ENCODE measurements around the gene SLC22A23. TPM values are rescaled to one million over a fixed set of nuclear protein-coding genes. Genes with fewer than 3 reads are reported as not detected.
"Not testable (repeated sequence)": the region's sequence is repeated elsewhere in the genome, so short reads cannot be mapped to it uniquely, and the experiment has no call there.

SLC22A23 gene
- total and polyA plus RNA-seq, 2 of the 4 experiments (the other 2 are of a cell fraction) = 0.72 to 1.6 TPM

DNA sequence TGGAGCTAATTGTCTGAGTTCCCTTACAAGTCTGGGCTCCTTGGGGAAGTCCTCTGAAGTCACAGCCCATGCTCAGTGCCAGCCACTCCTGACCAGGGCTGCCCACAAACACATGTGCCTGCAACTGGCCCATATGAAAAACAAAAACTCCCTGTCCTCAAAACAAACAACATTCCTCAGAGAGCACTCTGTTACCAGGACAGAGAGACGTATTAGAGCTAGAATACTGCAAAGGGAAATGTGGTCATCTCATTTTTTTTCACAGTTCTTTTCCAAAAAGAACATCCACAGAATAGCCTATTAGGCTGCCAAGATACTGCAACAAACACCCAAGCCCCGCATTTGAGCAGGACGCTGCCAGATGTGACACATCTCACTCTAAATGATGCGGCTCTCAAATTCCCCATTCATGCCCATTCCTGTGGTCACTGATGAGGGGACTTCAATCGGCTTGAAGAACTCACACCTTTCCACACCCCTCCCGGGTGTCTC is 71.1 kb downstream of the SLC22A23 start:
- Histone ChIP-seq H3K9me1 (ENCODE audit: insufficient read depth, low read length) (0 out of 2 replicates have a peak, but pooled peaks cover 4% of the 10 kb centered on the region), H3K4me3 (ENCODE audit: insufficient read depth, low read depth, low read length) (no peak overlapping the region), H3K4ac (ENCODE audit: low read depth, low read length) (no peak overlapping the region), H2AFZ (replicated peaks; ENCODE audit: low read length, poor library complexity) (no peak overlapping the region), H2BK5ac (ENCODE audit: low read depth, low read length, poor library complexity, severe bottlenecking) (no peak overlapping the region), H3K14ac (replicated peaks; ENCODE audit: low read depth, low read length) (no peak overlapping the region), H3K79me1 (ENCODE audit: low read depth in 1 of 2, low read length in 2 of 2) (no peaks in the 10 kb centered on the region), H2AK5ac (ENCODE audit: low read depth, low read length) (no peak overlapping the region), H2BK20ac (ENCODE audit: low read depth, low read length) (no peak overlapping the region), H4K8ac (ENCODE audit: low read depth in 2 of 2, low read length in 2 of 2) (no peak overlapping the region), H4K5ac (ENCODE audit: low read depth, low read length) (no peak overlapping the region), H2BK15ac (ENCODE audit: low read depth, low read length) (no peak overlapping the region), H3K23ac (ENCODE audit: low read depth, low read length) (no peak overlapping the region), H3K9ac (ENCODE audit: low read depth, low read length) (no peak overlapping the region), H3K27me3 (ENCODE audit: control insufficient read depth, insufficient read depth, low read length) (peaks cover 34% of the 10 kb centered on the region), H3K4me1 (ENCODE audit: control insufficient read depth, insufficient read depth, low read length) (0 out of 2 replicates have a peak, but pooled peaks cover 2% of the 10 kb centered on the region), H4K20me1 (ENCODE audit: insufficient read depth, low read length) (no peaks in the 10 kb centered on the region), H3K9me3 (ENCODE audit: control insufficient read depth, insufficient read depth, low read length) (0 out of 2 replicates have a peak, but pooled peaks cover 2% of the 10 kb centered on the region), H3K27ac (ENCODE audit: insufficient read depth, low read length) (no peak overlapping the region), H2BK120ac (ENCODE audit: low read depth, low read length) (no peak overlapping the region), H3K56ac (ENCODE audit: extremely low read depth, insufficient read depth, low read length) (no peak overlapping the region), H3K18ac (ENCODE audit: low read depth, low read length) (no peak overlapping the region), H3K36me3 (ENCODE audit: control insufficient read depth, insufficient read depth, low read length) (no peaks in the 10 kb centered on the region), H4K91ac (ENCODE audit: insufficient read depth, low read depth, low read length) (no peak overlapping the region), H2AK9ac (replicated peaks; ENCODE audit: low read depth, low read length, poor library complexity) (no peak overlapping the region), H3K4me2 (ENCODE audit: low read depth, low read length) (no peak overlapping the region)
- TF ChIP-seq CTCF (conservative IDR thresholded peaks at IDR 0.05; ENCODE audit: low read depth, low read length) = no peak
- no peak for TF ChIP-seq MAFK (IDR thresholded peaks at IDR 0.05; ENCODE audit: low read depth, low read length)
- no peak for TF ChIP-seq FOS (IDR thresholded peaks at IDR 0.05; ENCODE audit: low read depth, low read length)
- no peak for TF ChIP-seq RCOR1 (IDR thresholded peaks at IDR 0.05; ENCODE audit: insufficient replicate concordance, low read length)
- TF ChIP-seq RAD21 (IDR thresholded peaks at IDR 0.05; ENCODE audit: low read length) = no peak
- no peak for TF ChIP-seq MXI1 (IDR thresholded peaks at IDR 0.05; ENCODE audit: borderline replicate concordance, low read depth, low read length)
- TF ChIP-seq RFX5 (IDR thresholded peaks at IDR 0.05; ENCODE audit: low read depth, low read length) = no peak
- TF ChIP-seq CEBPB (IDR thresholded peaks at IDR 0.05; ENCODE audit: low read depth, low read length) = no peak
- no CpG with 5 or more reads among the region's 6 CpGs for WGBS, 2 experiments (ENCODE audit: extremely low coverage in 2 of 2, insufficient read length in 1 of 2)
- in situ Hi-C loops (cut with MboI; ENCODE audit: low sequenced_read_pairs) (no loop called here), intact Hi-C loops (cut with micrococcal nuclease) (no loop called here), dilution Hi-C loops (cut with HindIII; ENCODE audit: low sequenced_read_pairs, unreplicated experiment) (no loop called here)
- ATAC-seq (ENCODE audit: low read depth) (no peak), DNase-seq (no peak)
- POLR2A ChIA-PET (ENCODE audit: unreplicated experiment) = no interaction called here
- BruUV-seq (replicated peaks) = no TSS peak
- CTCF ChIA-PET = no interaction called here

- WGBS, 2 experiments (ENCODE audit: extremely low coverage in 2 of 2, insufficient read length in 1 of 2) = 80% methylated on average over 1 of the region's 4 CpGs; no CpG with 5 or more reads in 1 of the 2 experiments
- H4K5ac ChIP-seq (ENCODE audit: low read depth, low read length); CTCF ChIA-PET; H3K27ac ChIP-seq (ENCODE audit: insufficient read depth, low read length); H3K23ac ChIP-seq (ENCODE audit: low read depth, low read length); H2BK20ac ChIP-seq (ENCODE audit: low read depth, low read length); H4K20me1 ChIP-seq (ENCODE audit: insufficient read depth, low read length); H2BK15ac ChIP-seq (ENCODE audit: low read depth, low read length); in situ Hi-C loops (cut with MboI; ENCODE audit: low sequenced_read_pairs); H3K4me3 ChIP-seq (ENCODE audit: insufficient read depth, low read depth, low read length); H3K56ac ChIP-seq (ENCODE audit: extremely low read depth, insufficient read depth, low read length); H2AFZ ChIP-seq (replicated peaks; ENCODE audit: low read length, poor library complexity); POLR2A ChIA-PET (ENCODE audit: unreplicated experiment); H2AK9ac ChIP-seq (replicated peaks; ENCODE audit: low read depth, low read length, poor library complexity); ATAC-seq (ENCODE audit: low read depth); BruUV-seq (replicated peaks); H3K9ac ChIP-seq (ENCODE audit: low read depth, low read length); H3K9me3 ChIP-seq (ENCODE audit: control insufficient read depth, insufficient read depth, low read length); H3K36me3 ChIP-seq (ENCODE audit: control insufficient read depth, insufficient read depth, low read length); H3K14ac ChIP-seq (replicated peaks; ENCODE audit: low read depth, low read length); H2BK5ac ChIP-seq (ENCODE audit: low read depth, low read length, poor library complexity, severe bottlenecking); H3K4me1 ChIP-seq (ENCODE audit: control insufficient read depth, insufficient read depth, low read length); intact Hi-C loops (cut with micrococcal nuclease); H3K4me2 ChIP-seq (ENCODE audit: low read depth, low read length); H3K18ac ChIP-seq (ENCODE audit: low read depth, low read length); H3K79me1 ChIP-seq (ENCODE audit: low read depth in 1 of 2, low read length in 2 of 2); H2AK5ac ChIP-seq (ENCODE audit: low read depth, low read length); H3K4ac ChIP-seq (ENCODE audit: low read depth, low read length); H3K9me1 ChIP-seq (ENCODE audit: insufficient read depth, low read length); H4K91ac ChIP-seq (ENCODE audit: insufficient read depth, low read depth, low read length); dilution Hi-C loops (cut with HindIII; ENCODE audit: low sequenced_read_pairs, unreplicated experiment); H2BK120ac ChIP-seq (ENCODE audit: low read depth, low read length); DNase-seq; H4K8ac ChIP-seq (ENCODE audit: low read depth in 2 of 2, low read length in 2 of 2): not testable (repeated sequence)
- peaks cover 32% of the 10 kb centered on the region for H3K27me3 ChIP-seq (ENCODE audit: control insufficient read depth, insufficient read depth, low read length)
These were observed 71.7 kb downstream of the SLC22A23 start for GRCh38 chr6:3385181-3385580.
